Neural progenitor cell (in vitro differentiated cells): ENCODE results near the gene MED27. TPM values are rescaled to one million over a fixed set of nuclear protein-coding genes. Genes with fewer than 3 reads are reported as not detected.

Experiments used
- DNase-seq: peaks from one replicate; pipeline ENCODE4 v3.0.0-alpha.2; 2016; ENCODE audit warnings: low spot score
- H2AFZ ChIP-seq: fragments of 200-600 bp; sonication (generic); replicated peaks from 2 replicates; pipeline ENCODE4 v1.6.1; 2016; ENCODE audit warnings: antibody characterized with exemption
- H3F3A ChIP-seq: fragments of 200-600 bp; sonication (generic); 2 replicates; pipeline ENCODE4 v1.6.1; 2016; ENCODE audit warnings: antibody characterized with exemption, low read depth
- H3K27ac ChIP-seq: fragments of 200-600 bp; sonication (generic); 2 replicates; pipeline ENCODE4 v1.5.1; 2016; ENCODE audit warnings: mild to moderate bottlenecking
- H3K27me3 ChIP-seq: fragments of 200-600 bp; sonication (generic); 2 replicates; pipeline ENCODE4 v1.6.1; 2016; ENCODE audit warnings: mild to moderate bottlenecking, moderate library complexity
- H3K36me3 ChIP-seq: fragments of 200-600 bp; sonication (generic); 2 replicates; pipeline ENCODE4 v1.5.1; 2016
- H3K4me1 ChIP-seq: fragments of 200-600 bp; sonication (generic); 2 replicates; pipeline ENCODE4 v1.6.1; 2016; ENCODE audit warnings: mixed run types
- H3K4me2 ChIP-seq: fragments of 200-600 bp; sonication (generic); 2 replicates; pipeline ENCODE4 v1.6.1; 2016
- H3K4me3 ChIP-seq: fragments of 200-600 bp; sonication (generic); 2 replicates; pipeline ENCODE4 v1.5.1; 2016
- H3K79me2 ChIP-seq: fragments of 200-600 bp; sonication (generic); 2 replicates; pipeline ENCODE4 v1.6.1; 2016; ENCODE audit warnings: low read depth
- H3K9ac ChIP-seq: fragments of 200-600 bp; sonication (generic); 2 replicates; pipeline ENCODE4 v1.6.1; 2016
- H3K9me3 ChIP-seq: fragments of 200-600 bp; sonication (generic); 2 replicates; pipeline ENCODE4 v1.5.1; 2016; ENCODE audit warnings: low read depth
- H4K20me1 ChIP-seq: fragments of 200-600 bp; sonication (generic); 2 replicates; pipeline ENCODE4 v1.6.1; 2016; ENCODE audit warnings: low read depth
- H3K27ac Mint-ChIP-seq: 3 replicates; pipeline ENCODE4 v1.8.0; 2021; ENCODE audit warnings: mixed read lengths
- H3K27me3 Mint-ChIP-seq: 2 replicates; pipeline ENCODE4 v1.8.0; 2022; ENCODE audit warnings: low read depth, mild to moderate bottlenecking, inconsistent platforms, moderate library complexity, mixed read lengths; ENCODE audit not compliant: insufficient read depth
- H3K36me3 Mint-ChIP-seq: 3 replicates; pipeline ENCODE4 v1.8.0; 2021; ENCODE audit warnings: mixed read lengths
- H3K4me1 Mint-ChIP-seq: 3 replicates; pipeline ENCODE4 v1.8.0; 2021; ENCODE audit warnings: mixed read lengths
- H3K4me3 Mint-ChIP-seq: 3 replicates; pipeline ENCODE4 v1.8.0; 2021; ENCODE audit warnings: mild to moderate bottlenecking, moderate library complexity, mixed read lengths
- H3K9me3 Mint-ChIP-seq: 3 replicates; pipeline ENCODE4 v1.8.0; 2020; ENCODE audit warnings: mixed read lengths
- EZH2 ChIP-seq: fragments of 200-600 bp; sonication (generic); IDR thresholded peaks from 2 replicates; pipeline ENCODE4 v1.6.1; 2017; ENCODE audit warnings: antibody characterized with exemption, mild to moderate bottlenecking, moderate library complexity
- EZH2phosphoT487 ChIP-seq: fragments of 200-600 bp; sonication (generic); IDR thresholded peaks from 2 replicates; pipeline ENCODE4 v1.6.1; 2017; ENCODE audit warnings: antibody characterized with exemption
- total RNA-seq: library from RNA; depleted of rRNA; stranded (reverse); fragments of >200 nt; gene quantifications from 2 replicates; pipeline ENCODE4 v1.2.3, GENCODE V29; 2015; ENCODE audit warnings: low replicate concordance
- TF ChIP-seq, protein P1 (sequence below): fragments of 200-600 bp; sonication (generic); IDR thresholded peaks from 2 replicates; pipeline ENCODE4 v1.5.1; 2017; ENCODE audit warnings: antibody characterized with exemption, mild to moderate bottlenecking

The MED27 gene
- total RNA-seq, 1 donor from 2014 or later, result 15.1 TPM

DNA sequence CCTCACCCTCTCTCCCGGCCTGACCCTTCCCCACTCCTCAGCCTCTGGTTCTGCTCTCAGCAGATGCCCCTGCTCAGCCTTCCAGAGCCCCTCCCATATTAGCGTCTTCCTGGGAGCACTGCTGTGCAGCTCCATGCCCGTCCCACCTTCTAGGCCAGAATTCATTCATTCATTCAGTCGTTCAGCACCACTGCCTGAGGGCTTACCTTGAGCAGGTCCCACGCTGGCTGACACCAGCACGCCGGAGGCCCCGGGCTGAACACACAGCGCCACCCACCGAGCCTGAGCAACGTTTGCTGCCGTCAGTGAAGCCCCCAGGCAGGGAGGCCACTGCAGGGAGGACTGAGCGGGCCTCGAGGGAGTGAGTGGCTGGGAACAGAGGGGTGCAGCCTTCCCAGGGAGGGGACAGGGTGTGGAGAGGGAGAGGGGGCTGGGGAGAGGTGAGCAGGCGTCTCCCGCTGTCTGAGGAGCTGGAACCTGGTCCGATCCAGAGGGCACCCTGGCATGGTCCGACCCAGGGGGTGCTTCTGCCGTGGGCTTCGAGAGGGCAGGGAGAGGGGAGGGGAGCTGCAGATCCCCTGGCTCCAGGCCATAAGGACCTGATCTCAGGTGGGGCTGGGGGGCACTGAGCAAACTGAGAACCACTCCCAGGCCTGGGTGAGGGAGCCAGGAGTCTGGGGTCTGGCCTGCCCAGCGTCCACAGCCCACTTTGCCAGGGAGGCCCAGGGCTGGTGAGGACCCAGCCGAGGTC lies 241.0 kb downstream of the MED27 start:
- no peak overlapping the region for H3K9ac ChIP-seq
- no peak overlapping the region for H2AFZ ChIP-seq
- H4K20me1 ChIP-seq, result no peaks in the 10 kb centered on the region
- H3K4me2 ChIP-seq, result no peak overlapping the region
- peaks cover 27% of the 10 kb centered on the region for H3K4me1 Mint-ChIP-seq
- H3K9me3 Mint-ChIP-seq, result peaks cover 6% of the 10 kb centered on the region
- no peak overlapping the region for H3K4me3 ChIP-seq
- H3K4me1 ChIP-seq, result peaks cover 11% of the 10 kb centered on the region
- H3K27ac ChIP-seq, result no peak overlapping the region
- no peaks in the 10 kb centered on the region for H3K79me2 ChIP-seq
- no peak overlapping the region for H3K4me3 Mint-ChIP-seq
- H3F3A ChIP-seq, result no peaks in the 10 kb centered on the region
- TF ChIP-seq EZH2phosphoT487 (no peak), EZH2 (no peak)
- TF ChIP-seq, protein P1, sequence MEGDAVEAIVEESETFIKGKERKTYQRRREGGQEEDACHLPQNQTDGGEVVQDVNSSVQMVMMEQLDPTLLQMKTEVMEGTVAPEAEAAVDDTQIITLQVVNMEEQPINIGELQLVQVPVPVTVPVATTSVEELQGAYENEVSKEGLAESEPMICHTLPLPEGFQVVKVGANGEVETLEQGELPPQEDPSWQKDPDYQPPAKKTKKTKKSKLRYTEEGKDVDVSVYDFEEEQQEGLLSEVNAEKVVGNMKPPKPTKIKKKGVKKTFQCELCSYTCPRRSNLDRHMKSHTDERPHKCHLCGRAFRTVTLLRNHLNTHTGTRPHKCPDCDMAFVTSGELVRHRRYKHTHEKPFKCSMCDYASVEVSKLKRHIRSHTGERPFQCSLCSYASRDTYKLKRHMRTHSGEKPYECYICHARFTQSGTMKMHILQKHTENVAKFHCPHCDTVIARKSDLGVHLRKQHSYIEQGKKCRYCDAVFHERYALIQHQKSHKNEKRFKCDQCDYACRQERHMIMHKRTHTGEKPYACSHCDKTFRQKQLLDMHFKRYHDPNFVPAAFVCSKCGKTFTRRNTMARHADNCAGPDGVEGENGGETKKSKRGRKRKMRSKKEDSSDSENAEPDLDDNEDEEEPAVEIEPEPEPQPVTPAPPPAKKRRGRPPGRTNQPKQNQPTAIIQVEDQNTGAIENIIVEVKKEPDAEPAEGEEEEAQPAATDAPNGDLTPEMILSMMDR, result peak; percentile 25
- DNase-seq, result peak; percentile 34
- H3K27ac Mint-ChIP-seq, result peak overlapping the region; percentile 89
- no peaks in the 10 kb centered on the region for H3K9me3 ChIP-seq
- no peaks in the 10 kb centered on the region for H3K36me3 ChIP-seq
- H3K27me3 Mint-ChIP-seq, result peaks cover 14% of the 10 kb centered on the region
- H3K36me3 Mint-ChIP-seq, result no peaks in the 10 kb centered on the region
- no peaks in the 10 kb centered on the region for H3K27me3 ChIP-seq

DNA sequence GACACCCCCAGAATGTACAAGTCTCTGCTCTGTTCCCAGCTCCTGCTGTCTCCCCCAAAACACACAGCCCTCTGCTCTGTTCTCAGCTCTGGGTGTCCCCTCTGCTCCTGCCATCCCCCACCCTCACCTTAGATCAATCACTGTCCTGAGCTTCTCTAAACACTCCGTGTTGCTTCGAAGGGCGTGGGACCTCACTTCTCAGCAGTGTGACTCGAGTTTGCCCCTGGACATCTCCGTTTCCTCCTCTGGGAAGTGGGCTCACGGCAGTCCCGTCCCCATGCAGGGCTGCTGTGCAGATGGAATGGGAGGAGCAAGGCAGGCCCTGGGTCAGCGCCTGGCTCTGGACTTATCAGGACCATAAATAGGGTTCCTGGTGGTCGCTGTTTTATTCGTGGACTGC lies 241.8 kb downstream of the MED27 start:
- DNase-seq, result no peak
- Histone ChIP-seq H3K4me1 (peaks cover 11% of the 10 kb centered on the region), H3K79me2 (no peaks in the 10 kb centered on the region), H3K4me2 (no peak overlapping the region), H3K9me3 (no peaks in the 10 kb centered on the region), H3F3A (no peaks in the 10 kb centered on the region), H2AFZ (no peak overlapping the region), H3K27ac (no peak overlapping the region), H3K4me3 (no peak overlapping the region), H3K9ac (no peak overlapping the region), H4K20me1 (no peaks in the 10 kb centered on the region), H3K27me3 (no peaks in the 10 kb centered on the region), H3K36me3 (no peaks in the 10 kb centered on the region)
- Mint-ChIP-seq H3K9me3 (peaks cover 6% of the 10 kb centered on the region), H3K27ac (no peak overlapping the region), H3K4me1 (peaks cover 27% of the 10 kb centered on the region), H3K36me3 (no peaks in the 10 kb centered on the region), H3K4me3 (no peak overlapping the region), H3K27me3 (peaks cover 16% of the 10 kb centered on the region)
- TF ChIP-seq, protein P1, result no peak

DNA sequence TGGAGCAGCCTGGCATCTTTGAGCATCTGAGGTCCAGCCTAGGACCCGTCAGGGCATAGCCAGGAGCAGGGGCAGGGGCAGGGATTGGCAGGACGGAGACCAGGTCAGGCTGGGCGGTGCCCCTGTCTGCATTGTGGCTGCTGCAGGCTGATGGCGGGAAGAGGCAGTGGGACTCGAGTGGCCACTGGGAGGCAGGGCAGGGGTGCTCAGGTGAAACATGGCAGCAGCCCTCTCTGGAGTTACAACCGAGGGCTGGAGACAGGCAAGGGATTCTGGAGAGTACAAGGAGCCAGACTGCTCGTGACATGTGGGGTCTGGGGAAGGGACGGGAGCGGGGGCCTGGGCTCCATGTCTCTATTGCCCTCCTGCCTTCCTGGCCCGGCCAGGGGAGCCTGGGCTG lies 242.4 kb downstream of the MED27 start:
- no peak overlapping the region for H3K27ac ChIP-seq
- H3K36me3 ChIP-seq, result no peaks in the 10 kb centered on the region
- no peak overlapping the region for H3K4me3 ChIP-seq
- Mint-ChIP-seq H3K4me3 (no peak overlapping the region), H3K4me1 (peaks cover 27% of the 10 kb centered on the region), H3K27ac (peak overlapping the region; percentile 50), H3K27me3 (peaks cover 18% of the 10 kb centered on the region), H3K9me3 (peaks cover 6% of the 10 kb centered on the region), H3K36me3 (no peaks in the 10 kb centered on the region)
- DNase-seq, result peak; percentile 49
- H3K9ac ChIP-seq, result no peak overlapping the region
- no peak for TF ChIP-seq EZH2phosphoT487
- TF ChIP-seq, protein P1, result peak; percentile 35
- TF ChIP-seq EZH2, result no peak
- no peak overlapping the region for H3K4me2 ChIP-seq
- no peaks in the 10 kb centered on the region for H3K79me2 ChIP-seq
- no peaks in the 10 kb centered on the region for H3K27me3 ChIP-seq
- no peak overlapping the region for H2AFZ ChIP-seq
- H4K20me1 ChIP-seq, result no peaks in the 10 kb centered on the region
- no peaks in the 10 kb centered on the region for H3K9me3 ChIP-seq
- H3K4me1 ChIP-seq, result peaks cover 11% of the 10 kb centered on the region
- H3F3A ChIP-seq, result no peaks in the 10 kb centered on the region
